Effector memory CD8-positive, alpha-beta T cell (primary cell): ENCODE data around the gene GAB2.

Experiments
- ATAC-seq: fragments of 150-1000 bp; cut with Tn5 transposase; replicated peaks from 2 replicates; pipeline ENCODE4 v1.10.0; 2021; ENCODE audit warnings: mild to moderate bottlenecking, moderate library complexity
- DNase-seq, 3 experiments: peaks; one replicate each; pipeline ENCODE4 v3.0.0; 2021
- H3K27ac Mint-ChIP-seq, 2 donors: one replicate each; pipeline ENCODE4 v1.8.0; 2022; ENCODE audit warnings: mild to moderate bottlenecking in 2 of 2, mixed read lengths in 2 of 2, moderate library complexity in 2 of 2
- H3K27me3 Mint-ChIP-seq, 2 donors: one replicate each; pipeline ENCODE4 v1.8.0; 2022; ENCODE audit warnings: mixed read lengths in 2 of 2
- H3K36me3 Mint-ChIP-seq: one replicate; pipeline ENCODE4 v1.8.0; 2022; ENCODE audit warnings: mild to moderate bottlenecking, moderate library complexity, mixed read lengths; ENCODE audit not compliant: insufficient read depth
- H3K4me1 Mint-ChIP-seq, 2 donors: one replicate each; pipeline ENCODE4 v1.8.0; 2022; ENCODE audit warnings: low read depth in 2 of 2, mixed read lengths in 2 of 2
- H3K4me3 Mint-ChIP-seq, 2 donors: one replicate each; pipeline ENCODE4 v1.8.0; 2022; ENCODE audit warnings: mild to moderate bottlenecking in 2 of 2, mixed read lengths in 2 of 2, moderate library complexity in 2 of 2
- H3K9me3 Mint-ChIP-seq, 2 donors: one replicate each; pipeline ENCODE4 v1.8.0; 2022; ENCODE audit warnings: mixed read lengths in 2 of 2

GAB2 gene

DNA sequence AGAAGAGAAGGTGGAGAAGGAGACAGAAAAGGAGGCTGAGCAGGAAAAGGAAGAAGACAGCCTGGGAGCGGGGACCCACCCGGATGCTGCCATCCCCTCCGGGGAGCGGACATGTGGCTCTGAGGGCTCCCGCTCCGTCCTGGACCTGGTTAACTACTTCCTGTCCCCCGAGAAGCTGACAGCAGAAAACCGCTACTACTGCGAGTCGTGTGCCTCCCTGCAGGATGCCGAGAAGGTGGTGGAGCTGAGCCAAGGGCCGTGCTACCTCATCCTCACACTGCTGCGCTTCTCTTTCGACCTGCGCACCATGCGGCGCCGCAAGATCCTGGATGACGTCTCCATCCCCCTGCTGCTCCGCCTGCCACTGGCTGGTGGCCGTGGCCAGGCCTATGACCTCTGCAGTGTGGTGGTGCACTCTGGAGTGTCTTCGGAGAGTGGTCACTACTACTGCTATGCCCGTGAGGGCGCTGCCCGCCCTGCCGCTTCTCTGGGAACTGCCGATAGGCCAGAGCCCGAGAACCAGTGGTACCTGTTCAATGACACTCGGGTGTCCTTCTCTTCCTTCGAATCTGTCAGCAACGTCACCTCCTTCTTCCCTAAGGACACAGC lies 207.5 kb downstream of the GAB2 start:
- Mint-ChIP-seq H3K4me1 (peaks cover 0 to 2% of the 10 kb centered on the region in 2 donors), H3K27ac (peak overlapping the region in 1 of 2 donors; percentile 56), H3K36me3 (peaks cover 17% of the 10 kb centered on the region), H3K4me3 (no peak overlapping the region), H3K9me3 (no peaks in the 10 kb centered on the region), H3K27me3 (no peaks in the 10 kb centered on the region)
- DNase-seq (no peak), ATAC-seq (no peak)

DNA sequence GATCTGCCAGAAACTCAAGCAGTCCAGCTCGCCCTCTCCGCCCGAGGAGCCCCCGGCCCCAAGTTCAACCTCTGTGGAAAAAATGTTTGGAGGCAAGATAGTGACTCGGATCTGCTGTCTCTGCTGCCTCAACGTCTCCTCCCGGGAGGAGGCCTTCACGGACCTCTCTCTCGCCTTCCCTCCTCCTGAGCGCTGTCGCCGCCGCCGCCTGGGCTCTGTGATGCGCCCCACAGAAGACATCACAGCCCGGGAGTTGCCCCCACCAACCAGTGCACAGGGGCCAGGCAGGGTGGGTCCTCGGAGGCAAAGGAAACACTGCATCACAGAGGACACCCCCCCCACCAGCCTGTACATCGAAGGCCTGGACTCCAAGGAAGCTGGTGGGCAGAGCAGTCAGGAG lies 208.1 kb downstream of the GAB2 start:
- ATAC-seq (no peak), DNase-seq (no peak)
- H3K9me3 Mint-ChIP-seq, result no peaks in the 10 kb centered on the region
- peaks cover 11% of the 10 kb centered on the region for H3K36me3 Mint-ChIP-seq
- H3K4me1 Mint-ChIP-seq, result peaks cover 3 to 5% of the 10 kb centered on the region in 2 donors
- no peak overlapping the region for H3K27ac Mint-ChIP-seq
- H3K27me3 Mint-ChIP-seq, result no peaks in the 10 kb centered on the region
- no peak overlapping the region for H3K4me3 Mint-ChIP-seq

DNA sequence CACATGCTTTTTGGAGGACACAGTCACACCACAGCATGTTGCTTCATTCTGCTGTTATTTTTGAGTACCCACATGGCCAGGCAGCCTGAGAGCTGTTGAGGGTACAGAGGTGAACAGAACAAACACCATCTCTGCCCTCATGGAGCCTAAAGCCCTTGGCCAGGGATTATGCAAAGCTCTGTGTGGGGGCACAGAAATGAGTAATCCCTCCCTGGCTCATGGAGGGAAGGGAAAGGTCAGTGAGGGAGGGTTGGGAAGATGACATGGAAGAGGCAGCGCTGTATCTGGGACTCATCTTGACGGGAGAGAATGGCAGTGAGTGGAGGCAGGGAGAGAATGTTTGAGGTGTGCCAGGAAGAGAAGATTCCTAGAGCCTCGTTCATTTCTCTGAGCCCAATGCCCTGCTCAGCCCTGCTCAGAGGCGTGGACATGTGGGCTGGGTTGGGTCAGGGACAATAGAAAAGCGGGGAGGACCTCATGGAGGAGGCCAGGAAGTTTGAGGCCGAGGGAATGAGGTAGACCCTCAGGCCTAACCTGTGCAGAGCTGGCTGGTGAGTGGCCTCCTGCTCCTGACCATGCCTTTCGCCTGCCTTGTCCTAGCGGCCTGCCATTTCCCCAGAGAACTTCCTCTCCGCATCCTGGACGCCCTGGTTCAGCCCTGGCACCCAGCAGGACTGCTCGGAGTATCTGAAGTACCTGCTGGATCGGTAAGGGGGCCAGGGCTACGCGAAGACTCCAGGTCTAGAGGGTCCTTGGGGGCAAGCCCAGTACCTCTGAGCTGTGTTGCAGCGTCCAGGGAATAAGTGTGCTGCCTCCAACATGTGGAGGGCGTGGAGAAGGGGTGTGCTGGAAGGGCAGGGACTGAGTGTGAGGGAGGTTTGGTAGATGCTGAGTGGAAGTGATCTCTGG lies 209.1 kb downstream of the GAB2 start:
- Mint-ChIP-seq H3K36me3 (peaks cover 11% of the 10 kb centered on the region), H3K27ac (peak overlapping the region; percentile 0 to 71), H3K27me3 (no peaks in the 10 kb centered on the region), H3K9me3 (no peaks in the 10 kb centered on the region), H3K4me3 (no peak overlapping the region), H3K4me1 (peaks cover 5 to 7% of the 10 kb centered on the region in 2 donors)
- DNase-seq, result no peak
- ATAC-seq, result no peak

GRCh38 chr11:78207532-78208256 lies 209.9 kb downstream of the GAB2 start:
- peaks cover 11 to 13% of the 10 kb centered on the region in 2 donors for H3K4me1 Mint-ChIP-seq
- no peak overlapping the region for H3K4me3 Mint-ChIP-seq
- peak overlapping the region; percentile 0 to 71 for H3K27ac Mint-ChIP-seq

DNA sequence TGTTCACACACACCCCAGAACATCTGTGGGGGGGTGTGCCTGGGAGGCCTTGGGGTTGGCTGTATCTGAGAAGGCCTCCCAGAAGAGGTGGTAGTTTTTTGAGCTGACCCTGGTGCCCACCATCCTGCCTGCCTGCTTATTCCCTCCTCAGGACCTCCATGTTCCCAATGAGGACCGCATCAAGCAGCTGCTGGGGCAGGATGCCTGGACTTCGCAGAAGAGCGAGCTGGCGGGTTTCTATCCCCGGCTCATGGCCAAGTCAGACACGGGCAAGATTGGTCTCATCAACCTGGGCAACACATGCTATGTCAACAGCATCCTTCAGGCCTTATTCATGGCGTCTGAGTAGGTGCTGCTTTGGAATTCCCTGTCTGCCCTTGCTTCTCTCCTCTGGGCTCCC lies 211.9 kb downstream of the GAB2 start:
- Mint-ChIP-seq H3K4me3 (no peak overlapping the region), H3K27ac (peak overlapping the region; percentile 38 to 93), H3K9me3 (no peaks in the 10 kb centered on the region), H3K36me3 (peaks cover 20% of the 10 kb centered on the region), H3K27me3 (no peaks in the 10 kb centered on the region), H3K4me1 (peaks cover 22 to 29% of the 10 kb centered on the region in 2 donors)
- no peak for DNase-seq
- no peak for ATAC-seq

More at GRCh38 chr11:78207532-78208256, 209.9 kb downstream of the GAB2 start:
- H3K9me3 Mint-ChIP-seq, result no peaks in the 10 kb centered on the region
- ATAC-seq (no peak), DNase-seq (no peak)
- H3K27me3 Mint-ChIP-seq, result no peaks in the 10 kb centered on the region
- peaks cover 19% of the 10 kb centered on the region for H3K36me3 Mint-ChIP-seq

- peaks cover 18% of the 10 kb centered on the region for H3K36me3 Mint-ChIP-seq
- no peaks in the 10 kb centered on the region for H3K27me3 Mint-ChIP-seq
- H3K27ac Mint-ChIP-seq, result peak overlapping the region; percentile 89 to 93
- no peak overlapping the region for H3K4me3 Mint-ChIP-seq
- no peaks in the 10 kb centered on the region for H3K9me3 Mint-ChIP-seq
- H3K4me1 Mint-ChIP-seq, result peaks cover 22 to 29% of the 10 kb centered on the region in 2 donors
- no peak for DNase-seq
- no peak for ATAC-seq
Observed at GRCh38 chr11:78205256-78205655, 212.4 kb downstream of the GAB2 start.

DNA sequence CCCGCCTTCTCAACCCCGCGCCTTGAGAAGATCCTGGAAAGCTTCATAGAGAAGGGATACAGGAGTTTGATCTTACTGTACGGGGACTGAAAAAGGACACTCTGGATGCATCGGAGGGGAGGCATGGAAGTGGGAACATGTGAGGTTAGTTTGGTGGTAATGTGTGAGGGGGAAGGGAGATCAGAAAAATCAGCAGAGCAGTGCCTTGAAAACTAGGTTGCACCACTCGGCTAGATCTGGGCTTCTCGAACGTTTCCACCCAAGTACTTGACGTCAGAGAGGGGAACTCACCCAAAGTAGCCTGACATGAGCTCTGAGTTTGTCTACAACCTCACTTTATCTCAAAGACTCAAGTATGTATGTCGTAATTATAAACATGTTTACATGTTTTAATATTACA lies 214.4 kb downstream of the GAB2 start:
- Mint-ChIP-seq H3K9me3 (no peaks in the 10 kb centered on the region), H3K27ac (peak overlapping the region; percentile 93 to 95), H3K4me1 (peaks cover 22 to 29% of the 10 kb centered on the region in 2 donors), H3K27me3 (no peaks in the 10 kb centered on the region), H3K36me3 (peaks cover 12% of the 10 kb centered on the region), H3K4me3 (peak overlapping the region; percentile 73 to 82)
- peak; percentile 77 for ATAC-seq
- peak; percentile 45 to 58 (median 53) for DNase-seq

- DNase-seq (peak; percentile 55 to 63 (median 58)), ATAC-seq (peak; percentile 84)
- Mint-ChIP-seq H3K27ac (peak overlapping the region; percentile 93 to 95), H3K9me3 (no peaks in the 10 kb centered on the region), H3K4me1 (peaks cover 22 to 29% of the 10 kb centered on the region in 2 donors), H3K27me3 (no peaks in the 10 kb centered on the region), H3K4me3 (peak overlapping the region; percentile 73 to 82), H3K36me3 (peaks cover 10% of the 10 kb centered on the region)
Observed at GRCh38 chr11:78202733-78203167, 214.9 kb downstream of the GAB2 start.

DNA sequence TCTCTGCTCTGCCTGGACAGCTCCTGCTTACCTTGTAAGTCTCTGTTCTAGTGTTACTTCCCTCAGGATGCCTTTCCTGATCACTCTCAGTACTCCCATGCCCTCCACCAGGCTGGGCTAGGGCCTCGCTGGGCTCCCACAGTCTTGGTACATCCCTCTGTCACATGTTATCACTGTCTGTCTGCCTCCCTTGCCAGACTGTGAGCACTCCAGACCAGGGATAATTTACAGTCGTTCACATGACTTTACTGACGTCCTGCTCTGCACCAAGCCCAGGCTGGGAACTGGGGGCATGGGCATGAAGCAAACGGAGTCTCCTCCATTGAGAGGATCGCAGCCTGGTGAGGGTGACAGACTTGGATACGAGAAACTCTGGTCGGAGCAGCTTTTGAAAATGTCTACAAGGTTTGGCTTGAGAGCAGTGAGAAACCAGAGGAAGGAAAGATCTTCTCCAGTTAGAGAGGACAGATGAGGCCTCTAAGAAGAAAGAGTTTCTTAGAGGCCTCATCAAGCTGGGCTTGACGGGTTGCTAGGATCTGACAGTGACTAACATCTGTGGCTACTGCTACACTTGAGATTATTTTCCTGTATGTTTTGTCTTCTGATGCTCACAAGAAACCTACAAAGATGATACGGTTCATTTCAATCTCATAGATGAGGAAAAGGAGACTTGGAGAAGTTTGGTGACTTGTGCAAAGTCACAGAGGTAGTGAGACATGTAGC lies 216.4 kb downstream of the GAB2 start:
- peaks cover 10% of the 10 kb centered on the region for H3K36me3 Mint-ChIP-seq
- DNase-seq, result no peak
- peaks cover 22 to 29% of the 10 kb centered on the region in 2 donors for H3K4me1 Mint-ChIP-seq
- no peaks in the 10 kb centered on the region for H3K9me3 Mint-ChIP-seq
- no peaks in the 10 kb centered on the region for H3K27me3 Mint-ChIP-seq
- H3K27ac Mint-ChIP-seq, result peak overlapping the region; percentile 93 to 95
- H3K4me3 Mint-ChIP-seq, result peak overlapping the region in 1 of 2 donors; percentile 41
- no peak for ATAC-seq

DNA sequence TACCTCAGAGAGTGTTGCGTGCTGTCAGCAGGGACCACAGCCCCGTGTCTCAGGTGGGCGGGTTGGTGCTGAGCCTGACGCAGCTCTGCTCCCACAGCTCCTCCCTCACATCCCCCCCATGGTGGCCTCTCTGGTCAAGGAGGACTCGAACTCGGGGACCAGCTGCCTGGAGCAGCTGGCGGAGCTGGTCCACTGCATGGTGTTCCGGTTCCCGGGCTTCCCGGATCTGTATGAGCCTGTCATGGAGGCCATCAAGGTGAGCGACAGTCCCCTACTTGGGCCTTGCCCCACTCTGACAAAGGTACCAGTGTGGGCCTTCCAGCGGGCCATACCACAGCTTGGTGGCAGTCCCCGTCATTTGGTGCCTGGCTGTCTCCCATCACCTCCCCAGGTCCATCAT lies 217.1 kb downstream of the GAB2 start:
- Mint-ChIP-seq H3K4me1 (peaks cover 24 to 29% of the 10 kb centered on the region in 2 donors), H3K9me3 (no peaks in the 10 kb centered on the region), H3K27me3 (no peaks in the 10 kb centered on the region), H3K27ac (peak overlapping the region; percentile 93 to 95), H3K36me3 (peaks cover 10% of the 10 kb centered on the region), H3K4me3 (no peak overlapping the region)
- ATAC-seq (no peak), DNase-seq (no peak)

GRCh38 chr11:78200061-78200460 lies 217.6 kb downstream of the GAB2 start:
- Mint-ChIP-seq H3K27me3 (no peaks in the 10 kb centered on the region), H3K9me3 (no peaks in the 10 kb centered on the region), H3K27ac (peak overlapping the region; percentile 93 to 95), H3K4me3 (no peak overlapping the region), H3K36me3 (peaks cover 10% of the 10 kb centered on the region), H3K4me1 (peaks cover 24 to 29% of the 10 kb centered on the region in 2 donors)
- ATAC-seq (no peak), DNase-seq (no peak)

DNA sequence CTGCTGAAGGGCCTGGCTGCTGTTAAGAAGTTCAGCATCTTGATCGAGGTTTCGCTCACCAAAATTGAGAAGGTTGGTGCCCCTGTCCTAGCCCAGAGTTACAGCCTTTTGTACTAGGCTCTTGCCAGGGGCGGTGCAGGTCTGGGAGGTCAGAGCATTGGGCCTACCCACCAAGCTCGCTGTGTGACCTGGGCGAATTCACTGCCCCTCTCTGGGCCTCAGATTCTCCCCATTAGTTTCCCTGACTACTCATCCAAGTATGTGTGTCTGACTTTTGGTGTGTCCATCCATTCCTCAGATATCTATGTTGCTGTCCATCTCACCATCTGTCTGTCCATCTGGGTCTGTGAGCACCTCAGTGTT lies 218.0 kb downstream of the GAB2 start:
- Mint-ChIP-seq H3K36me3 (peaks cover 10% of the 10 kb centered on the region), H3K27me3 (no peaks in the 10 kb centered on the region), H3K9me3 (no peaks in the 10 kb centered on the region), H3K4me3 (no peak overlapping the region), H3K4me1 (peaks cover 22 to 31% of the 10 kb centered on the region in 2 donors), H3K27ac (peak overlapping the region; percentile 93 to 95)
- ATAC-seq (no peak), DNase-seq (no peak)
